Measurements from ENCODE around the gene WDR31.

DNA sequence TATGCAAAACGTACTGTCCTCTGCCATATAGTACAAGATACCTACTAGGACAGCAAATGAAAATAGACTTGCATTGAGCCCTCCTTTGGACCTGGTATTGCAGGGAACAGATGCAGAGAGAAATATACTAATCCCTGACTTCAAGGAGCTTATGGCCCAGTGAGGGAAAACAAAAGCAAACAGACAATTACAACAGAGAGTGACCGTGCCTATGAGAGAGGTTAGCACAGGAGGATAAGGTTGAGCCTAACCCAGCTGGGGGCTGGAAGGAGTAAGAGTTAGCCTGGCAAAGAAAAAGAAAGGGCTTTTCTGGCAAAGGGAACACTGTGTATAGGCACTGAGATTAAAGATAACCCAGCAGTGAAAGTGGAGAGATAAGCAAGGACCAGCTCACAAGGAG lies 70.2 kb downstream of the WDR31 start:
- TF ChIP-seq, protein P1, sequence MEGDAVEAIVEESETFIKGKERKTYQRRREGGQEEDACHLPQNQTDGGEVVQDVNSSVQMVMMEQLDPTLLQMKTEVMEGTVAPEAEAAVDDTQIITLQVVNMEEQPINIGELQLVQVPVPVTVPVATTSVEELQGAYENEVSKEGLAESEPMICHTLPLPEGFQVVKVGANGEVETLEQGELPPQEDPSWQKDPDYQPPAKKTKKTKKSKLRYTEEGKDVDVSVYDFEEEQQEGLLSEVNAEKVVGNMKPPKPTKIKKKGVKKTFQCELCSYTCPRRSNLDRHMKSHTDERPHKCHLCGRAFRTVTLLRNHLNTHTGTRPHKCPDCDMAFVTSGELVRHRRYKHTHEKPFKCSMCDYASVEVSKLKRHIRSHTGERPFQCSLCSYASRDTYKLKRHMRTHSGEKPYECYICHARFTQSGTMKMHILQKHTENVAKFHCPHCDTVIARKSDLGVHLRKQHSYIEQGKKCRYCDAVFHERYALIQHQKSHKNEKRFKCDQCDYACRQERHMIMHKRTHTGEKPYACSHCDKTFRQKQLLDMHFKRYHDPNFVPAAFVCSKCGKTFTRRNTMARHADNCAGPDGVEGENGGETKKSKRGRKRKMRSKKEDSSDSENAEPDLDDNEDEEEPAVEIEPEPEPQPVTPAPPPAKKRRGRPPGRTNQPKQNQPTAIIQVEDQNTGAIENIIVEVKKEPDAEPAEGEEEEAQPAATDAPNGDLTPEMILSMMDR (IDR thresholded peaks at IDR 0.05) = no peak
- TF ChIP-seq POLR2A (IDR thresholded peaks at IDR 0.05) = no peak
